ENCODE results near the gene KIF26B. TPM values are rescaled to one million over a fixed set of nuclear protein-coding genes. Genes with fewer than 3 reads are reported as not detected.

The KIF26B gene
- total RNA-seq = 5.1 and 6.6 TPM in 2 replicates
- long read RNA-seq, partial matches to known transcripts = 0 of 3 reads
- long read RNA-seq, other reads (novel, unspliced or antisense) = 3 of 3 reads

DNA sequence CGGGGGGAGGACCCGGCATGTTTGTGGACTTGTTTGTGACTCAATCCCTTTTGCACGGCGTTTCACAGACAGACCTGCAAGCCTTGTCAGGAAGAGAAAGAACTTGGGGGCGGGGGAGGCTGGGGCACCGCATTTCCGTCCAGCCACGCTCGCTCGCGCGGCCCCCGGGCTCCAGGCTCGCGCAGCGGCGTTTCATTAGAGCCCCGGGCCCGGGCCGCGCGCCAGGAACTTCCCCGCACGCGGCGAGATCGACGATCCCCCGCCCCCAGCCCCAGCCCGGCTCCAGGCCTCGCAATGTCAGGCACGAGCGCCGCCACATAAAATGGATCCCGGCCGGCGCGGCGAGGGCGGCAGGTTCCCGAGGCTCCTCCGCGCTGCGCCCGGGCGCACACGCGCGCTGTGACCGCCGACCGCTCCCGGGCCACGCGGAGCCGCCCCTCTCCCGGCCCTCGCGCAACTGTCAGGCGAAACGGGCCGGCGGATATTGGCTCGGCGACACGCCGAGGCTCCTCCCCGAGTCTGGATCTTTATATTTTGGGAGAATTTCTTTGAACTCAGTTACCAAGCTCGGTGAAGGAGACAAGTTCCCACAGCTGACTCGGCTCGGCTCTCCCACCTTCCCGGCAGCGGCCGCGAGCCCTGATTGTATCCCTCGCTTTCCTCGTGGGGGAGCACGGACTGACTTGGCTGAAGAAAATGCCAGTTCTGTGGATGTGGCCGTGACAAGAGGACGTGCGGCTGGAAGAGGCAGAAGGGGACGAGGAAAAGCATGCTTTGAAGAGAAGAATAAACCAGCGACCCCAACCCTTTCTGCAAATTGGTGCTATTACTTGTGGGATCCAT lies at the start of gene KIF26B:
TSS of gene KIF26B (plus strand) at position 557 of the 843 bp plus-strand sequence. CDS start 440 bp downstream, outside the sequence.
- Mint-ChIP-seq H3K36me3 (ENCODE audit: insufficient read depth) (no peaks in the 10 kb centered on the region), H3K27me3 (peaks cover 29% of the 10 kb centered on the region), H3K27ac (peak within 1 kb of the TSS; percentile 83), H3K9me3 (ENCODE audit: low read depth) (no peaks in the 10 kb centered on the region), H3K4me3 (ENCODE audit: low read depth) (peak within 1 kb of the TSS; percentile 81), H3K4me1 (ENCODE audit: low read depth) (peaks cover 10% of the 10 kb centered on the region)
- peak; percentile 48 for DNase-seq (ENCODE audit: low spot score, unreplicated experiment)
- TF ChIP-seq, protein P1, sequence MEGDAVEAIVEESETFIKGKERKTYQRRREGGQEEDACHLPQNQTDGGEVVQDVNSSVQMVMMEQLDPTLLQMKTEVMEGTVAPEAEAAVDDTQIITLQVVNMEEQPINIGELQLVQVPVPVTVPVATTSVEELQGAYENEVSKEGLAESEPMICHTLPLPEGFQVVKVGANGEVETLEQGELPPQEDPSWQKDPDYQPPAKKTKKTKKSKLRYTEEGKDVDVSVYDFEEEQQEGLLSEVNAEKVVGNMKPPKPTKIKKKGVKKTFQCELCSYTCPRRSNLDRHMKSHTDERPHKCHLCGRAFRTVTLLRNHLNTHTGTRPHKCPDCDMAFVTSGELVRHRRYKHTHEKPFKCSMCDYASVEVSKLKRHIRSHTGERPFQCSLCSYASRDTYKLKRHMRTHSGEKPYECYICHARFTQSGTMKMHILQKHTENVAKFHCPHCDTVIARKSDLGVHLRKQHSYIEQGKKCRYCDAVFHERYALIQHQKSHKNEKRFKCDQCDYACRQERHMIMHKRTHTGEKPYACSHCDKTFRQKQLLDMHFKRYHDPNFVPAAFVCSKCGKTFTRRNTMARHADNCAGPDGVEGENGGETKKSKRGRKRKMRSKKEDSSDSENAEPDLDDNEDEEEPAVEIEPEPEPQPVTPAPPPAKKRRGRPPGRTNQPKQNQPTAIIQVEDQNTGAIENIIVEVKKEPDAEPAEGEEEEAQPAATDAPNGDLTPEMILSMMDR (IDR thresholded peaks at IDR 0.05; ENCODE audit: unreplicated experiment) = no peak

DNA sequence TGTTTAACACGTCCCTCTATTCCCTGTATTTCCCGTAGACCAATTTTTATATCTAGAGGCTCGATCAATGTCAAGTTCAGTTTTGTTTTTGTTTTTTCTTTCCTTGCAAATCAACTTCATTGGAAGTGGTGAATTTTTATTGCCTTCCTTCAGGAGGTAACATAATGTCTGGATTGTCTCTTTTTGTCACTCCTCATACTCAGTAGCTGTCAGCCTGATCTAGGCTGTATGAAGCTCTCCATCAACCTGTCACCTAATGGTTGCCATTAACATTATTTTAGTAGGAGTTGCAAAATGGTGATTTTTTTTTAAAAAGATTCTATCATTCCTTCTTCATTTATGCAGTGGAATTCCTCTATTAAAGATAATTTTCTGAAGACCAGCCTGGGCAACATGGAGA lies 49.7 kb upstream of the KIF26B start:
- Mint-ChIP-seq H3K27ac (no peak overlapping the region), H3K4me1 (ENCODE audit: low read depth) (peaks cover 4% of the 10 kb centered on the region), H3K27me3 (no peaks in the 10 kb centered on the region), H3K4me3 (ENCODE audit: low read depth) (no peak overlapping the region), H3K9me3 (ENCODE audit: low read depth) (peaks cover 11% of the 10 kb centered on the region), H3K36me3 (ENCODE audit: insufficient read depth) (peaks cover 9% of the 10 kb centered on the region)
- no peak for DNase-seq (ENCODE audit: low spot score, unreplicated experiment)
- TF ChIP-seq, protein P1 (IDR thresholded peaks at IDR 0.05; ENCODE audit: unreplicated experiment) = no peak

DNA sequence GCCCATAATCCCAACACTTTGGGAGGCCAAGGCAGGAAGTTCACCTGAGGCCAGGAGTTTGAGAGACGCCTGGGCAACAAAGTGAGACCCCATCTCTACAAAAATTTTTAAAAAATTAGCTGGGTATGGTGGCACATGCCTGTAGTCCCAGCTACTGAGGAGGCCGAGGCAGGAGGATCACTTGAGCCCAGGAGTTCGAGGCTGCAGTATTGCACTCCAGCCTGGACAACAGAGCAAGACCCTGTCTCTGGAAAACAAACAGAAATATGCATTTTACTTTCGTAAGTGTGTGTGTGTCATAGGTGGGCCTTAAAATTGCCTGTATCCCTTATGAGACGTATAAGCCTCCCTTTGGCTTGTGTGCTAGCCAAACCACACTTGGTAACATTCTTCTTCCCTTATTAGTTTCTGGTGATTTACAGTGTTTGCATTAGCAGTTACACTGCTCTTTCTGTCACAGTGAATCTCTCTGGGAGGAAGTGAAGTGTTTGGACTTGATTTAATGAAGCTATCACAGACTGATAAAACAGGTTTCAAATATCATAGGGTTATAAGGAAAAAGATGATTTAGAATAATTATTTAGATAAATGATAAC lies 48.9 kb upstream of the KIF26B start:
- no peak overlapping the region for H3K4me3 Mint-ChIP-seq (ENCODE audit: low read depth)
- no peak for DNase-seq (ENCODE audit: low spot score, unreplicated experiment)
- H3K27me3 Mint-ChIP-seq = no peaks in the 10 kb centered on the region
- TF ChIP-seq, protein P1 (IDR thresholded peaks at IDR 0.05; ENCODE audit: unreplicated experiment) = no peak
- H3K36me3 Mint-ChIP-seq (ENCODE audit: insufficient read depth) = peaks cover 9% of the 10 kb centered on the region
- H3K4me1 Mint-ChIP-seq (ENCODE audit: low read depth) = peaks cover 4% of the 10 kb centered on the region
- H3K27ac Mint-ChIP-seq = no peak overlapping the region
- peaks cover 11% of the 10 kb centered on the region for H3K9me3 Mint-ChIP-seq (ENCODE audit: low read depth)

DNA sequence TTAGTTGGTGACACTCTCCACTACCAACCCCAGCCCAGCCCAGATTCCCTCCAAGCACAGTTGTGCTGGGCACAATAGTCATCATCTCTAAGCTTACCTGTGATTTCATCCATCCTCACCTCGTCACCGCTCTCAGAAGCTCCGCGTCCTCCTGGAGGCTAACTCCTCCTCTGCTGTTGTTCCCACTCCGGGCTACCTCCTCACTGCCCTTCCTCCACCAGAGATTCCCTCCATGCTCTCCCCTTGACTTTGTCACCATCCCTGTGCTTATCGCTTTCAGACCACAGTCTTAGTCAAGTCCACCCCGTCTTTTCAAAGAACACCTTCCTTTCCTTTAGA lies 47.0 kb upstream of the KIF26B start:
- peaks cover 9% of the 10 kb centered on the region for H3K36me3 Mint-ChIP-seq (ENCODE audit: insufficient read depth)
- no peak overlapping the region for H3K27ac Mint-ChIP-seq
- TF ChIP-seq, protein P1 (IDR thresholded peaks at IDR 0.05; ENCODE audit: unreplicated experiment) = no peak
- H3K4me3 Mint-ChIP-seq (ENCODE audit: low read depth) = no peak overlapping the region
- DNase-seq (ENCODE audit: low spot score, unreplicated experiment) = no peak
- H3K9me3 Mint-ChIP-seq (ENCODE audit: low read depth) = peaks cover 11% of the 10 kb centered on the region
- no peaks in the 10 kb centered on the region for H3K27me3 Mint-ChIP-seq
- H3K4me1 Mint-ChIP-seq (ENCODE audit: low read depth) = peaks cover 9% of the 10 kb centered on the region

DNA sequence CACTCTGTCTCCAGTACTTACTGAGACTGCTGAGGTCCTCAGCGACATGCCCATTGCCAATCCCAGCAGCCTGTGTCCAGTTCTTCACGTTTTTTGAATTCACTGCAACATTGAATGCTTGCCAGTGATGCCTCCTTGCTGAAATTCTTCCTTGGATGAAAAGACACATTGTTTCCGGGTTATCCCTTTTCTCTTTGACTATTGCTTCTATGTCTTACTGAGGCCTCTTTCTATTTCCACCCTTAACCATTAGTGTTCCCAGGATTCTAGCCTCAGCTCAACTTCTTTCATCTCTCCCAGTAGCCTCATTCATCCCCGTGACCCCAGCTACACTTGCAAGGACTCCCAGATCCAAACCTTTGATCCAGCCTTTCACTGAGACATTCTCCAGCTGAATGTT lies 46.5 kb upstream of the KIF26B start:
- TF ChIP-seq, protein P1 (IDR thresholded peaks at IDR 0.05; ENCODE audit: unreplicated experiment) = no peak
- Mint-ChIP-seq H3K4me1 (ENCODE audit: low read depth) (peaks cover 9% of the 10 kb centered on the region), H3K27me3 (no peaks in the 10 kb centered on the region), H3K9me3 (ENCODE audit: low read depth) (peaks cover 11% of the 10 kb centered on the region), H3K27ac (no peak overlapping the region), H3K4me3 (ENCODE audit: low read depth) (no peak overlapping the region), H3K36me3 (ENCODE audit: insufficient read depth) (peaks cover 9% of the 10 kb centered on the region)
- DNase-seq (ENCODE audit: low spot score, unreplicated experiment) = no peak

All from progenitor cell of endocrine pancreas (in vitro differentiated cells).